KMS-11 (cell line): ENCODE results near the gene ODAD3.
"Not testable (repeated sequence)": the region's sequence is repeated elsewhere in the genome, so short reads cannot be mapped to it uniquely, and the experiment has no call there.

Source experiments
- H2AFZ ChIP-seq: fragments of 200-600 bp; sonication (generic); 2 replicates; pipeline ENCODE4 v1.6.1; 2016; ENCODE audit warnings: antibody characterized with exemption, mixed run types, low read depth
- H3K27ac ChIP-seq: fragments of 200-600 bp; sonication (generic); 2 replicates; pipeline ENCODE4 v1.6.1; 2016; ENCODE audit warnings: mild to moderate bottlenecking, mixed run types
- H3K27me3 ChIP-seq: fragments of 200-600 bp; sonication (generic); 2 replicates; pipeline ENCODE4 v1.6.1; 2017; ENCODE audit warnings: mild to moderate bottlenecking, low read depth, mixed run types, moderate library complexity; ENCODE audit not compliant: insufficient read depth
- H3K36me3 ChIP-seq: fragments of 200-600 bp; sonication (generic); 2 replicates; pipeline ENCODE4 v1.6.1; 2017; ENCODE audit warnings: mild to moderate bottlenecking, mixed run types; ENCODE audit not compliant: insufficient read depth
- H3K4me1 ChIP-seq: fragments of 200-600 bp; sonication (generic); 2 replicates; pipeline ENCODE4 v1.6.1; 2016; ENCODE audit warnings: mild to moderate bottlenecking, low read depth, mixed run types; ENCODE audit not compliant: poor library complexity, severe bottlenecking
- H3K4me2 ChIP-seq: fragments of 200-600 bp; sonication (generic); 2 replicates; pipeline ENCODE4 v1.7.0; 2016; ENCODE audit warnings: mild to moderate bottlenecking, mixed run types
- H3K4me3 ChIP-seq: fragments of 200-600 bp; sonication (generic); IDR thresholded peaks from 2 replicates; pipeline ENCODE4 v1.6.1; 2017; ENCODE audit warnings: low read depth, low read length, mixed read lengths; ENCODE audit not compliant: insufficient read depth
- H3K79me2 ChIP-seq: fragments of 200-600 bp; sonication (generic); 2 replicates; pipeline ENCODE4 v1.6.1; 2016; ENCODE audit warnings: low read depth, mixed run types; ENCODE audit not compliant: insufficient read depth
- H3K9ac ChIP-seq: fragments of 200-600 bp; sonication (generic); 2 replicates; pipeline ENCODE4 v1.6.1; 2016; ENCODE audit warnings: mild to moderate bottlenecking, mixed run types
- H4K20me1 ChIP-seq: fragments of 200-600 bp; sonication (generic); 2 replicates; pipeline ENCODE4 v1.6.1; 2016; ENCODE audit warnings: mild to moderate bottlenecking, mixed run types; ENCODE audit not compliant: insufficient read depth
- TF ChIP-seq, protein P1 (sequence below): fragments of 200-600 bp; sonication (generic); conservative IDR thresholded peaks from 2 replicates; pipeline ENCODE4 v1.6.1; 2017; ENCODE audit warnings: low read depth, mild to moderate bottlenecking, antibody characterized with exemption, low read length, moderate library complexity, mixed read lengths

ODAD3 gene

DNA sequence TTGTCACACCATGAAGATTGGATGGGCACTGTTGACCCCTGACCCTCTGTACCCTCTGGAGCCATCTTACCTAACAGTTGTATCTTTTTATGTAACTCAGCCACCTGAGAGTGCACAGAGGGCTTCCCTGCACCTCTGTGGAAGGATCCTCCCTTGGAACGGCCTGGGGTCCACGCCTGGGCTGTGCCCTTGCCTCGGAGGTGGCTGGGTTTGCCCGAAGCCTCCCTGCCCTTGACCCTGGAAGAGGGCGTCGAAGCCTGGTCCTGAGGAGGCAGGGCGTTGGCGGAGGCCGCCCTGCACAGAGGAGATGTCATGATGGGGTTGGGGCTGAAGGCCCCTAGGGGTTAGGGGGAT lies 241 bp downstream of the ODAD3 start:
- peak overlapping the region; percentile 34; the same call in 1 of the 2 replicates for H3K9ac ChIP-seq
- no peak overlapping the region for H3K4me3 ChIP-seq
- H4K20me1 ChIP-seq, result no peaks in the 10 kb centered on the region
- peaks cover 13% of the 10 kb centered on the region for H3K79me2 ChIP-seq
- H3K27ac ChIP-seq, result peak overlapping the region; percentile 34; the same call in 1 of the 2 replicates
- no peaks in the 10 kb centered on the region; the same call in 1 of the 2 replicates for H3K36me3 ChIP-seq
- TF ChIP-seq, protein P1, sequence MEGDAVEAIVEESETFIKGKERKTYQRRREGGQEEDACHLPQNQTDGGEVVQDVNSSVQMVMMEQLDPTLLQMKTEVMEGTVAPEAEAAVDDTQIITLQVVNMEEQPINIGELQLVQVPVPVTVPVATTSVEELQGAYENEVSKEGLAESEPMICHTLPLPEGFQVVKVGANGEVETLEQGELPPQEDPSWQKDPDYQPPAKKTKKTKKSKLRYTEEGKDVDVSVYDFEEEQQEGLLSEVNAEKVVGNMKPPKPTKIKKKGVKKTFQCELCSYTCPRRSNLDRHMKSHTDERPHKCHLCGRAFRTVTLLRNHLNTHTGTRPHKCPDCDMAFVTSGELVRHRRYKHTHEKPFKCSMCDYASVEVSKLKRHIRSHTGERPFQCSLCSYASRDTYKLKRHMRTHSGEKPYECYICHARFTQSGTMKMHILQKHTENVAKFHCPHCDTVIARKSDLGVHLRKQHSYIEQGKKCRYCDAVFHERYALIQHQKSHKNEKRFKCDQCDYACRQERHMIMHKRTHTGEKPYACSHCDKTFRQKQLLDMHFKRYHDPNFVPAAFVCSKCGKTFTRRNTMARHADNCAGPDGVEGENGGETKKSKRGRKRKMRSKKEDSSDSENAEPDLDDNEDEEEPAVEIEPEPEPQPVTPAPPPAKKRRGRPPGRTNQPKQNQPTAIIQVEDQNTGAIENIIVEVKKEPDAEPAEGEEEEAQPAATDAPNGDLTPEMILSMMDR, result no peak
- peaks cover 19% of the 10 kb centered on the region for H3K4me1 ChIP-seq
- peak overlapping the region; percentile 93 for H3K4me2 ChIP-seq
- peak overlapping the region; percentile 97 for H2AFZ ChIP-seq
- no peaks in the 10 kb centered on the region for H3K27me3 ChIP-seq

DNA sequence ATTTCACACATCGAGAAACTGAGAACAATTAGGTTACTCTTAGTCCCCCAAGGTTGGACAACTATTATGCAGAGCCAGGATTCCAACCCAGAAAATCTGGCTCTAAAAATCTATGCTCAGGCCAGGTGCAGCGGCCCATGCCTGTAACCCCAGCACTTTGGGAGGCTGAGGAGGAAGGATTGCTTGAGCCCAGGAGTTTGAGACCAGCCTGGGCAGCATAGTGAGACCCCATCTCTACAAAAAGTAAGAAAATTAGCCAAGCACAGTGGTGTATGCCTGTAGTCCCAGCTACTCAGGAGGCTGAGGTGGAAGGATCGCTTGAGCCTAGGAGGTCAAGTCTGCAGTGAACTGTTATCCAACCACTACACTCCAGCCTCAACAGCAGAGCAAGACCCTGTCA lies 1.4 kb downstream of the ODAD3 start:
- Histone ChIP-seq H3K79me2 (peaks cover 13% of the 10 kb centered on the region), H3K4me1 (peaks cover 19% of the 10 kb centered on the region)
- H2AFZ ChIP-seq, H3K36me3 ChIP-seq, H3K9ac ChIP-seq, H4K20me1 ChIP-seq, H3K4me3 ChIP-seq, H3K4me2 ChIP-seq, H3K27ac ChIP-seq, H3K27me3 ChIP-seq: not testable (repeated sequence)

DNA sequence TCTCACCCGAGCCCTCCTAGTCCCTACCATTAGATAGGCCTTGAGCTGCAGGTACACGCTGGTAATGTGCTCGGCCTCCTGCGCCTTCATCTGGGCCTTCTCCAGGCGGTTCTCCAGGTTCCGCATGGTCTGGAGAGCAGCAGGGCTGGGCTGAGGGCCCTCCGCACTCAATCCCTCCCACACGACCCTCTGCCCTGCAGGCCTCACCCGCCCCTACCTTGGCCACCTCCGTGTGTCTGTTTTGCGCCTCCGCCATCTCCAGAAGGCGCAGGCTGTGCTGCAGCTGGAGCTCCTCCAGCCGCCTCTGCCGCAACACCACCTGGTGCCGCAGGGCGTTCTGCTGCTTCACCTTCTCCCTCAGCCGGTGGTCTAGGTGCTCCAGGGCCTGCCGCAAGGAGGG lies 8.3 kb downstream of the ODAD3 start:
- no peak overlapping the region for H3K9ac ChIP-seq
- H3K4me1 ChIP-seq, result no peaks in the 10 kb centered on the region
- no peaks in the 10 kb centered on the region for H4K20me1 ChIP-seq
- no peak overlapping the region for H3K4me2 ChIP-seq
- H3K27ac ChIP-seq, result no peak overlapping the region
- no peak overlapping the region for H2AFZ ChIP-seq
- H3K27me3 ChIP-seq, result peaks cover 5% of the 10 kb centered on the region; the same call in 1 of the 2 replicates
- no peaks in the 10 kb centered on the region for H3K79me2 ChIP-seq
- no peak overlapping the region for H3K4me3 ChIP-seq
- TF ChIP-seq, protein P1, result no peak
- H3K36me3 ChIP-seq, result no peaks in the 10 kb centered on the region

DNA sequence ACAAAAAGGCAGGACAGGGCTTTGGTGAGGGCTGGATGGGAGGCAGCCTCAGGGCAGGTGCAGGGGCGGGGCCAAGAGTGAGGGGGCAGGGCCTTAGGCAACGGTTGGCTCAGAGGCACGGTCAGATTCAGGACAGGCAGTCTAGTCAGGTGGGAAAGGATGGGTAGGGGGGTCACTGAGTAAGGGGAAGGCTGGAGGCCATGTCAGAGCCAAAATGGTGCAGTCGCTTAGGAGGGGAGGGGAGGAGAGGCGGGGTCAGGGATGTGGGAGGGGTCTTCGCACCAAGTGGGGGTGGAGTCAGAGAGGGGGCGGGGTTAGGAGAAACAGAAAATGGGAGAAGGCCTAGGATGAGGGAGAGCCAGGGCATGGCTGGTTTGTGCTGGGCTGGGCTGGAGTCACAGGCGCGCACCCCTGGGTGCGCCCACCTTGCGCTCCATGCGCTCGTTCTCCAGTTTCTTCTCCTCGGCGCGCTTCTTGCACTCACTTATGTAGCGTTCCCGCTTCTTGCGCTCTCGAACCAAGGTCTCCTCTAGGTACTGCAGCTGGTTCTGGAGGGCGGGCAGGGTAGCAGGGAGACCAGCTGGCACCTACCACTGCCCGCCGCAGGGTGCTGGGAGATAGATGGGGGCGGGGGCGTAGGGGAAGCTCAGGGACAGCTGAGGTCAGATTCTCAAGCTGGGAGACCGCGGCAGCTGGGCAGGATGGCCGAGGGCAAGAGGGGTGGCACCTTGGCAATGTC lies 9.0 kb downstream of the ODAD3 start:
- Histone ChIP-seq H3K4me1 (peaks cover 4% of the 10 kb centered on the region), H3K4me3 (no peak overlapping the region), H3K79me2 (no peaks in the 10 kb centered on the region), H3K36me3 (no peaks in the 10 kb centered on the region), H2AFZ (no peak overlapping the region), H3K4me2 (no peak overlapping the region), H3K9ac (no peak overlapping the region), H4K20me1 (no peaks in the 10 kb centered on the region), H3K27me3 (peaks cover 7% of the 10 kb centered on the region), H3K27ac (no peak overlapping the region)
- TF ChIP-seq, protein P1, result no peak

DNA sequence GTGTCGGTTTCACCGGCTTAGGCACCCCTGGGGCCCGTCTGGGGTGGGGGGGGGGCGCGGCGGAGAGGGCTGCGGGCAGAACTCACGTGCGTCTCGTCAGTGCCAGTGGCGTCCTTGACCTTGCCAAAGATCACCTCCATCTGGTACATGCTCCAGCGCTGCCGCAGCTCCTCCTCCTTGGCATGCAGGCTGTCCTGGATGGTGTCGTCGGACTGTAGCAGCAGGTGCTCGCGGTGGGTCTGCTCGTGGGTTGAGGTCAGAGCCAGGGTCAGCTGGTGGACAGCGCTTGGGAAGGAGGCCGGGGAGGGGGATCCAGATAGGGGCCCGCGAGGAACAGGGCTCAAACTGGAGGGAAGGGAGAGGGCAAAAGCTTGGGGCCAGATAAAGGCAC lies 11.1 kb downstream of the ODAD3 start:
- Histone ChIP-seq H3K79me2 (no peaks in the 10 kb centered on the region), H2AFZ (no peak overlapping the region), H3K36me3 (no peaks in the 10 kb centered on the region), H3K27ac (no peak overlapping the region), H3K27me3 (peaks cover 24% of the 10 kb centered on the region), H3K9ac (no peak overlapping the region), H3K4me2 (no peak overlapping the region), H3K4me3 (no peak overlapping the region), H3K4me1 (peaks cover 4% of the 10 kb centered on the region), H4K20me1 (no peaks in the 10 kb centered on the region)
- TF ChIP-seq, protein P1, result no peak
